RWPE1 (cell line): ENCODE data around the gene ADAP1.
A peak's percentile ranks its signal among the peaks of the same experiment; 100 is the strongest.
"Not testable (repeated sequence)": the region's sequence is repeated elsewhere in the genome, so short reads cannot be mapped to it uniquely, and the experiment has no call there.

ENCODE experiments used
- CTCF ChIA-PET: fragments of 350-600 bp; sonication (Branson Sonifier 250); formaldehyde crosslinking; extraction: SDS; loops from one replicate; lab custom pipeline; 2021; lab: Yijun Ruan, JAX
- POLR2A ChIA-PET: fragments of 400-600 bp; formaldehyde crosslinking; extraction: SDS; loops from one replicate; lab custom pipeline; 2020; ENCODE audit warnings: antibody characterized with exemption; ENCODE audit not compliant: low non-redundant PET; lab: Yijun Ruan, JAX
- DNase-seq: peaks from one replicate; pipeline ENCODE4 v3.0.0; 2012; ENCODE audit warnings: low spot score
- H3K27ac ChIP-seq: fragments of 450-650 bp; 2 replicates; pipeline ENCODE4 v1.5.1; 2017
- CTCF ChIP-seq: fragments of 450-650 bp; conservative IDR thresholded peaks from 2 replicates; pipeline ENCODE4 v1.5.1; 2017; ENCODE audit warnings: low read depth, mild to moderate bottlenecking

The ADAP1 gene

GRCh38 chr7:908591-909357 is 45.7 kb downstream of the ADAP1 start:
- POLR2A ChIA-PET, H3K27ac ChIP-seq: not testable (repeated sequence)
- peak; percentile 44 for DNase-seq
- peak; percentile 89 for TF ChIP-seq CTCF
- CTCF ChIA-PET = interaction anchor here (0.5 to 2.1 kb wide), 13 partner anchors 9 to 565 kb away, joined by 3 to 7 read pairs (median 4); partner anchors contain the start of gene ADAP1

GRCh38 chr7:908159-908581 is 46.3 kb downstream of the ADAP1 start:
- ChIA-PET CTCF (interaction anchor here (0.6 to 2.1 kb wide), 11 partner anchors 10 to 1426 kb away, joined by 3 to 9 read pairs (median 5); partner anchors contain the start of gene ADAP1), POLR2A (interaction anchor here (0.7 kb wide), 1 partner anchor 10 kb away, joined by 3 read pairs; no protein-coding TSS in a partner anchor)
- TF ChIP-seq CTCF = no peak
- no peak overlapping the region; the same call in 1 of the 2 replicates for H3K27ac ChIP-seq
- DNase-seq = no peak

GRCh38 chr7:907158-907980 is 47.1 kb downstream of the ADAP1 start:
- no peak for TF ChIP-seq CTCF
- ChIA-PET POLR2A (interaction anchor here (0.7 kb wide), 1 partner anchor 9 kb away, joined by 3 read pairs; no protein-coding TSS in a partner anchor), CTCF (interaction anchor here (0.6 to 2.1 kb wide), 5 partner anchors 45 to 1427 kb away, joined by 3 to 9 read pairs (median 6); partner anchors contain the start of gene ADAP1)
- H3K27ac ChIP-seq = peak overlapping the region; percentile 49
- DNase-seq = no peak

GRCh38 chr7:906776-907157 is 47.7 kb downstream of the ADAP1 start:
- CTCF ChIA-PET = interaction anchor here (0.8 to 1.8 kb wide), 2 partner anchors 47 to 86 kb away, joined by 3 to 6 read pairs; partner anchors contain the start of gene ADAP1
- POLR2A ChIA-PET = no interaction called here
- H3K27ac ChIP-seq = peak overlapping the region; percentile 49
- no peak for DNase-seq
- no peak for TF ChIP-seq CTCF

GRCh38 chr7:904847-905246 is 49.6 kb downstream of the ADAP1 start:
- H3K27ac ChIP-seq = peak overlapping the region; percentile 23
- CTCF ChIA-PET = no interaction called here
- POLR2A ChIA-PET = no interaction called here
- no peak for TF ChIP-seq CTCF
- peak; percentile 34 for DNase-seq
